Measurements from ENCODE around the gene SFXN5. TPM values are rescaled to one million over a fixed set of nuclear protein-coding genes. Genes with fewer than 3 reads are reported as not detected.

SFXN5 gene
- total RNA-seq, 1 experiment from 2014 or later, result 6.0 TPM

- intact Hi-C loops (cut with micrococcal nuclease), result no loop called here
- no peaks in the 10 kb centered on the region for H3K9me3 Mint-ChIP-seq (ENCODE audit: unreplicated experiment)
- no peaks in the 10 kb centered on the region for H3K36me3 Mint-ChIP-seq (ENCODE audit: insufficient read depth, unreplicated experiment)
- H3K4me3 Mint-ChIP-seq (ENCODE audit: unreplicated experiment), result no peak overlapping the region
- ChIA-PET POLR2A (no interaction called here), CTCF (interaction anchor here (0.6 to 1.2 kb wide), 4 partner anchors 16 to 213 kb away, joined by 3 read pairs; no protein-coding TSS in a partner anchor)
- no peaks in the 10 kb centered on the region for H3K27me3 Mint-ChIP-seq (ENCODE audit: insufficient read depth, unreplicated experiment)
- DNase-seq (ENCODE audit: unreplicated experiment), result no peak
- H3K4me1 Mint-ChIP-seq (ENCODE audit: insufficient read depth, unreplicated experiment), result no peaks in the 10 kb centered on the region
- BruUV-seq (replicated peaks), result no TSS peak
- no peak overlapping the region for H3K27ac Mint-ChIP-seq (ENCODE audit: low read depth, unreplicated experiment)
- no peak for TF ChIP-seq CTCF (IDR thresholded peaks at IDR 0.05; ENCODE audit: unreplicated experiment)
Measured at GRCh38 chr2:73043276-73043675, 28.2 kb downstream of the SFXN5 start.

GRCh38 chr2:73037947-73038585 is 33.4 kb downstream of the SFXN5 start:
- TF ChIP-seq CTCF (IDR thresholded peaks at IDR 0.05; ENCODE audit: unreplicated experiment), result no peak
- Mint-ChIP-seq H3K27ac (ENCODE audit: low read depth, unreplicated experiment) (no peak overlapping the region), H3K4me3 (ENCODE audit: unreplicated experiment) (no peak overlapping the region), H3K36me3 (ENCODE audit: insufficient read depth, unreplicated experiment) (no peaks in the 10 kb centered on the region), H3K27me3 (ENCODE audit: insufficient read depth, unreplicated experiment) (no peaks in the 10 kb centered on the region), H3K4me1 (ENCODE audit: insufficient read depth, unreplicated experiment) (no peaks in the 10 kb centered on the region), H3K9me3 (ENCODE audit: unreplicated experiment) (no peaks in the 10 kb centered on the region)
- no peak for DNase-seq (ENCODE audit: unreplicated experiment)
- POLR2A ChIA-PET, result no interaction called here
- CTCF ChIA-PET, result interaction anchor here (0.5 to 1.0 kb wide), 4 partner anchors 10 to 356 kb away, joined by 3 read pairs; no protein-coding TSS in a partner anchor
- BruUV-seq (replicated peaks), result no TSS peak
- intact Hi-C loops (cut with micrococcal nuclease), result no loop called here

DNA sequence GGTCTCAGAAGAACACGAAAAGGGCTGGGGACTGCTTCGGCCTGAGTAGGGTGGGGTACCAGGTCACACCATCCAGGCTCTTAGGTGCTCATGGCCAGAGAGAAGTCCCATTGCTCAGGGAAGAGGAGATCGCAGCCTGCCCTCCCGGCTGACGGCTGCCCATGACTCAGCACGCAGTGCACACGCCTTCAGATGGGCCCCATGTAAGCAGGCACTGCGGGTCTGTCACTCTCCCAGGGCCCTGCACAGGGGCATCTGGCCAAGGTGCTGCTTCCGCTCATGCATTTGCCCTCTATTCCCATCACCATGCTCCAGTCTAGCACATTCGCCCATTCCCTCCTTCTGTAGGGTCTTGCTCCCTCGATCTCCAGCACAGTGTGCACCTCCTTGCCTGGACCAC is 34.7 kb downstream of the SFXN5 start:
- H3K9me3 Mint-ChIP-seq (ENCODE audit: unreplicated experiment), result no peaks in the 10 kb centered on the region
- no TSS peak for BruUV-seq (replicated peaks)
- H3K4me3 Mint-ChIP-seq (ENCODE audit: unreplicated experiment), result no peak overlapping the region
- ChIA-PET CTCF (no interaction called here), POLR2A (interaction anchor here (1.0 kb wide), 1 partner anchor 108 kb away, joined by 3 read pairs; no protein-coding TSS in a partner anchor)
- DNase-seq (ENCODE audit: unreplicated experiment), result no peak
- no peaks in the 10 kb centered on the region for H3K36me3 Mint-ChIP-seq (ENCODE audit: insufficient read depth, unreplicated experiment)
- H3K4me1 Mint-ChIP-seq (ENCODE audit: insufficient read depth, unreplicated experiment), result no peaks in the 10 kb centered on the region
- intact Hi-C loops (cut with micrococcal nuclease), result no loop called here
- no peaks in the 10 kb centered on the region for H3K27me3 Mint-ChIP-seq (ENCODE audit: insufficient read depth, unreplicated experiment)
- no peak overlapping the region for H3K27ac Mint-ChIP-seq (ENCODE audit: low read depth, unreplicated experiment)
- no peak for TF ChIP-seq CTCF (IDR thresholded peaks at IDR 0.05; ENCODE audit: unreplicated experiment)

GRCh38 chr2:73035899-73036711 is 35.4 kb downstream of the SFXN5 start:
- Mint-ChIP-seq H3K9me3 (ENCODE audit: unreplicated experiment) (no peaks in the 10 kb centered on the region), H3K4me3 (ENCODE audit: unreplicated experiment) (no peak overlapping the region), H3K27ac (ENCODE audit: low read depth, unreplicated experiment) (no peak overlapping the region), H3K4me1 (ENCODE audit: insufficient read depth, unreplicated experiment) (no peaks in the 10 kb centered on the region), H3K27me3 (ENCODE audit: insufficient read depth, unreplicated experiment) (no peaks in the 10 kb centered on the region), H3K36me3 (ENCODE audit: insufficient read depth, unreplicated experiment) (no peaks in the 10 kb centered on the region)
- no TSS peak for BruUV-seq (replicated peaks)
- CTCF ChIA-PET, result interaction anchor here (0.6 to 1.2 kb wide), 3 partner anchors 10 to 172 kb away, joined by 3 to 6 read pairs (median 3); no protein-coding TSS in a partner anchor
- POLR2A ChIA-PET, result interaction anchor here (1.0 kb wide), 1 partner anchor 109 kb away, joined by 3 read pairs; no protein-coding TSS in a partner anchor
- DNase-seq (ENCODE audit: unreplicated experiment), result no peak
- TF ChIP-seq CTCF (IDR thresholded peaks at IDR 0.05; ENCODE audit: unreplicated experiment), result no peak
- intact Hi-C loops (cut with micrococcal nuclease), result no loop called here

Data from MCF 10A (cell line).